GM12878 (cell line): ENCODE data around the gene ABCC11. TPM values are rescaled to one million over a fixed set of nuclear protein-coding genes. Genes with fewer than 3 reads are reported as not detected.

Experiments used
- ATAC-seq: fragments of 200-7000 bp; cut with Tn5 transposase; 3 replicates; pipeline ENCODE4 v1.9.1; 2020; ENCODE audit warnings: mild to moderate bottlenecking, moderate library complexity
- BruUV-seq: library from RNA; stranded (reverse); fragments of 400-500 nt; replicated peaks from 2 replicates; lab custom pipeline; 2021; lab: Mats Ljungman, UMichigan
- CTCF ChIA-PET: fragments of 300-600 bp; sonication (Branson Sonifier 250); formaldehyde crosslinking; extraction: SDS; loops from one replicate; lab custom pipeline; 2021; ENCODE audit warnings: inconsistent platforms; lab: Yijun Ruan, JAX
- POLR2A ChIA-PET: fragments of 350-600 bp; formaldehyde crosslinking; extraction: SDS; loops from one replicate; lab custom pipeline; 2021; ENCODE audit warnings: inconsistent platforms; lab: Charles Lee
- RAD21 ChIA-PET: fragments of 300-600 bp; sonication (Branson Sonifier 250); formaldehyde crosslinking; loops from one replicate; lab custom pipeline; 2023; ENCODE audit warnings: antibody characterized with exemption; ENCODE audit not compliant: unreplicated experiment; lab: Charles Lee
- SMC1A ChIA-PET: fragments of 300-600 bp; sonication (Branson Sonifier 250); formaldehyde crosslinking; loops from one replicate; lab custom pipeline; 2023; ENCODE audit not compliant: unreplicated experiment, uncharacterized antibody; lab: Charles Lee
- DNase-seq: peaks from one replicate; pipeline ENCODE4 v3.0.0-alpha.2; 2011; ENCODE audit warnings: low read depth, low spot score
- FAIRE-seq: peaks from 3 replicates; lab custom pipeline; 2011; peaks lifted over from hg19 to GRCh38; lab: Jason Lieb, UNC
- H2AFZ ChIP-seq: 2 replicates; pipeline ENCODE4 v1.6.0; 2011; ENCODE audit warnings: low read depth, low read length, control low read depth; ENCODE audit not compliant: control insufficient read depth
- H3K27ac ChIP-seq: 2 replicates; pipeline ENCODE4 v1.5.1; 2011; ENCODE audit warnings: control low read depth; ENCODE audit not compliant: control insufficient read depth, insufficient read depth
- H3K27me3 ChIP-seq, 2 experiments: replicated peaks in 1 of 2; 2 replicates each; pipeline versions ENCODE4 v1.6.0 to v1.6.1; 2011; ENCODE audit warnings: low read length in 1 of 2; ENCODE audit not compliant: control insufficient read depth in 2 of 2, insufficient read depth in 2 of 2
- H3K36me3 ChIP-seq, 2 experiments: 2 replicates each; pipeline ENCODE4 v1.5.1; 2011; ENCODE audit warnings: low read length in 1 of 2; ENCODE audit not compliant: control insufficient read depth in 2 of 2, insufficient read depth in 2 of 2
- H3K4me1 ChIP-seq: 2 replicates; pipeline ENCODE4 v1.6.1; 2011; ENCODE audit warnings: mild to moderate bottlenecking, low read length, moderate library complexity, mixed read lengths; ENCODE audit not compliant: control insufficient read depth, insufficient read depth
- H3K4me2 ChIP-seq: 2 replicates; pipeline ENCODE4 v1.6.0; 2011; ENCODE audit warnings: control low read depth; ENCODE audit not compliant: control insufficient read depth, insufficient read depth
- H3K4me3 ChIP-seq: fragments of 200-600 bp; sonication (generic); 2 replicates; pipeline ENCODE4 v1.5.1; 2016
- H3K79me2 ChIP-seq: 2 replicates; pipeline ENCODE4 v1.6.0; 2011; ENCODE audit warnings: low read length; ENCODE audit not compliant: control insufficient read depth, insufficient read depth
- H3K9ac ChIP-seq: 2 replicates; pipeline ENCODE4 v1.8.0; 2011; ENCODE audit warnings: low read length, control low read depth, mixed read lengths; ENCODE audit not compliant: control insufficient read depth, insufficient read depth
- H3K9me3 ChIP-seq: replicated peaks from 3 replicates; pipeline ENCODE4 v1.5.1; 2011; ENCODE audit warnings: mild to moderate bottlenecking, low read length; ENCODE audit not compliant: control insufficient read depth, insufficient read depth
- H4K20me1 ChIP-seq: 2 replicates; pipeline ENCODE4 v1.6.0; 2011; ENCODE audit not compliant: control insufficient read depth, insufficient read depth
- DPF2 ChIP-seq: fragments of 450-650 bp; IDR thresholded peaks from 2 replicates; pipeline ENCODE4 v1.6.1; 2017; ENCODE audit warnings: mild to moderate bottlenecking
- ESRRA ChIP-seq: IDR thresholded peaks from 2 replicates; pipeline ENCODE4 v1.6.1; 2012; ENCODE audit warnings: mild to moderate bottlenecking, low read length, improper control_type of control experiment
- ETV6 ChIP-seq, 2 experiments: fragments of 450-650 bp in 1 of 2; IDR thresholded peaks in 1 of 2; conservative IDR thresholded peaks in 1 of 2; 2 replicates each; pipeline ENCODE4 v1.6.1; 2014; ENCODE audit warnings: antibody characterized with exemption in 1 of 2, borderline replicate concordance in 1 of 2, low read depth in 1 of 2, mild to moderate bottlenecking in 1 of 2, moderate library complexity in 1 of 2
- HDGF ChIP-seq: fragments of 450-650 bp; IDR thresholded peaks from 2 replicates; pipeline ENCODE4 v1.6.1; 2016; ENCODE audit warnings: antibody characterized with exemption
- IRF3 ChIP-seq: fragments of 450-650 bp; IDR thresholded peaks from 2 replicates; pipeline ENCODE4 v1.6.1; 2014; ENCODE audit warnings: mild to moderate bottlenecking
- JUND ChIP-seq: IDR thresholded peaks from 2 replicates; pipeline ENCODE4 v1.6.1; 2012; ENCODE audit warnings: low read depth, mild to moderate bottlenecking, low read length, improper control_type of control experiment, moderate library complexity
- KAT2A ChIP-seq: conservative IDR thresholded peaks from 2 replicates; pipeline ENCODE4 v1.6.1; 2011; ENCODE audit warnings: low read depth, low read length; ENCODE audit not compliant: control insufficient read depth
- KDM1A ChIP-seq: fragments of 200-600 bp; sonication (generic); IDR thresholded peaks from 2 replicates; pipeline ENCODE4 v1.6.1; 2016; ENCODE audit warnings: borderline replicate concordance
- POLR2AphosphoS5 ChIP-seq: IDR thresholded peaks from 2 replicates; pipeline ENCODE4 v1.6.1; 2011; ENCODE audit warnings: mild to moderate bottlenecking, low read length, inconsistent platforms
- RELB ChIP-seq: fragments of 450-650 bp; IDR thresholded peaks from 2 replicates; pipeline ENCODE4 v1.6.1; 2017; ENCODE audit warnings: low read depth, mild to moderate bottlenecking, moderate library complexity
- REST ChIP-seq: IDR thresholded peaks from 2 replicates; pipeline ENCODE4 v1.6.1; 2012; ENCODE audit warnings: mild to moderate bottlenecking, low read depth, low read length
- SREBF1 ChIP-seq: IDR thresholded peaks from 2 replicates; pipeline ENCODE4 v1.6.1; 2012; ENCODE audit warnings: mild to moderate bottlenecking, low read length
- STAT1 ChIP-seq: fragments of 450-650 bp; conservative IDR thresholded peaks from 2 replicates; pipeline ENCODE4 v1.6.1; 2014; ENCODE audit warnings: antibody characterized with exemption, mild to moderate bottlenecking
- ZNF207 ChIP-seq: fragments of 450-650 bp; IDR thresholded peaks from 2 replicates; pipeline ENCODE4 v1.6.1; 2014; ENCODE audit warnings: antibody characterized with exemption, mild to moderate bottlenecking, borderline replicate concordance
- WGBS: methylation state at CpG from one replicate; pipeline ENCODE4 v1.1.6; 2016; ENCODE audit warnings: low lambda C conversion rate; ENCODE audit not compliant: insufficient replicate concordance, insufficient coverage; ENCODE audit errors: missing lambda C conversion rate; 5-methylcytosine and 5-hydroxymethylcytosine counted together
- in situ Hi-C: fragments of 300-500 bp; cut with MboI; formaldehyde crosslinking; loops from 9 replicates; pipeline ENCODE4 v1.14.3; 2018; ENCODE audit warnings: mixed read lengths
- intact Hi-C: fragments of 100-400 bp; cut with micrococcal nuclease; formaldehyde crosslinking; loops from one replicate; pipeline ENCODE4 v1.14.2; 2022; ENCODE audit not compliant: unreplicated experiment
- polyA plus RNA-seq, 11 experiments: library from polyadenylated mRNA; depleted of rRNA in 4 of 11; unstranded in 6 of 11; stranded (reverse) in 5 of 11; fragments of >200 nt; fragmentation: Nextera tagmentation in 4 of 11; fragmentation: Illumina TruSeq in 1 of 11; extraction: Ambion mirVana in 4 of 11; extraction: Trizol in 1 of 11; gene quantifications; 1 replicate in 1 of 11; 2 replicates in 10 of 11; pipeline versions ENCODE4 v1.2.1 to v1.2.3, GENCODE V29; 2011 to 2016; ENCODE audit warnings: inconsistent platforms in 2 of 11, missing spikeins in 2 of 11, low read depth in 1 of 11
- total RNA-seq, 4 experiments: library from RNA; depleted of rRNA in 3 of 4; stranded (reverse); fragments of >200 nt in 3 of 4; fragmentation: Illumina TruSeq in 1 of 4; extraction: Trizol in 1 of 4; gene quantifications; 2 replicates each; pipeline versions ENCODE4 v1.2.1 to v1.2.3, GENCODE V29; 2013 to 2021

Gene ABCC11
- total and polyA plus RNA-seq, 10 of the 15 experiments (the other 5 are each of a cell fraction or from before 2014, with no cell fraction given): 0.04 to 0.20 (median 0.10) TPM; not detected in 6

DNA sequence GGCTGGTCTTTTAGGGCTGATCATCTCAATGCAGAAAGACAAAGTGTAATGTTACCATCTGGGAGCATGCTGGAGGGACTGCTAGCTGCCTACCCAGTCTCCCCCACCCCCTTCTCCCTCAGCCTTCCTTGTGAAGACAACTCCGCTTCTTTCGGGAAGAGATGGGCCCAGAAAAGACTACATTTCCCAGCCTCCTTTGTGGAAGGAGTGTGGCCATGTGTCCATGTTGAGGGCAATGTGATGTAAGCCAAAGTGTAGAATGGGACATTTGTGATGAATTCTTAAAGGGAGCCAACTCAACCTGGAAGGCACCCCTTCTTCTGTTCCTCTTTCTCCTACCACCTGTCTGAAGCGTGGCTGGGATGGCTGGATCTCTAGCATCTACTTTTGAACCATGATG, 107.8 kb downstream of the ABCC11 start (continued):
- TF ChIP-seq RELB (no peak), DPF2 (no peak), IRF3 (no peak), KAT2A (no peak)

- Histone ChIP-seq H3K4me2 (no peak overlapping the region), H3K9me3 (no peaks in the 10 kb centered on the region), H3K36me3 (no peaks in the 10 kb centered on the region), H3K9ac (no peak overlapping the region), H4K20me1 (no peaks in the 10 kb centered on the region), H3K27me3 (no peaks in the 10 kb centered on the region), H3K79me2 (no peaks in the 10 kb centered on the region), H3K4me3 (no peak overlapping the region), H3K27ac (no peak overlapping the region), H3K4me1 (no peaks in the 10 kb centered on the region), H2AFZ (no peak overlapping the region)
- no peak for DNase-seq
- WGBS: 25% methylated on average over 2 of the region's 2 CpGs
- ATAC-seq: no peak
- intact Hi-C loops (no loop called here), in situ Hi-C loops (no loop called here)
- ChIA-PET CTCF (interaction anchor here (1.2 kb wide), 1 partner anchor 18 kb away, joined by 3 read pairs; no protein-coding TSS in a partner anchor), RAD21 (no interaction called here), POLR2A (no interaction called here), SMC1A (no interaction called here)
- FAIRE-seq: no peak
- BruUV-seq: no TSS peak
- TF ChIP-seq STAT1 (no peak), JUND (no peak), SREBF1 (no peak), REST (no peak), ZNF207 (no peak), KDM1A (no peak), ESRRA (no peak), ETV6 (conservative IDR thresholded peaks at IDR 0.05 in 1 of 2, IDR thresholded peaks at IDR 0.05 in 1 of 2; ENCODE audit: borderline replicate concordance in 1 of 2, low read depth in 1 of 2) (no peak), HDGF (no peak), POLR2AphosphoS5 (no peak)
Observed at GRCh38 chr16:48138543-48138942, 108.8 kb downstream of the ABCC11 start.
